SU-DHL-6 (cell line): Measurements from ENCODE around the gene PLIN4.

Experiments
- CTCF ChIP-seq: fragments of 200-600 bp; sonication (generic); IDR thresholded peaks from one replicate; pipeline ENCODE4 v1.5.1; 2017; ENCODE audit warnings: antibody characterized with exemption, mild to moderate bottlenecking, low read length, moderate library complexity; ENCODE audit not compliant: insufficient read depth, poor library complexity, severe bottlenecking
- EZH2phosphoT487 ChIP-seq: fragments of 200-600 bp; sonication (generic), shearing (Covaris generic); conservative IDR thresholded peaks from 2 replicates; pipeline ENCODE4 v1.6.1; 2018; ENCODE audit warnings: mild to moderate bottlenecking, antibody characterized with exemption, low read length, moderate library complexity, mixed read lengths

GRCh38 chr19:4536798-4537197 is 18.5 kb upstream of the PLIN4 start:
- TF ChIP-seq CTCF (no peak), EZH2phosphoT487 (no peak)
